NT2/D1 (cell line): ENCODE results near the gene GAST.

Experiments
- YY1 ChIP-seq: IDR thresholded peaks from 2 replicates; pipeline ENCODE4 v1.6.1; 2011; ENCODE audit not compliant: insufficient read length, insufficient read depth
- ZNF274 ChIP-seq: IDR thresholded peaks from 2 replicates; pipeline ENCODE4 v1.6.1; 2011; ENCODE audit warnings: mild to moderate bottlenecking, low read depth, low read length

GRCh38 chr17:41723801-41724475 lies 11.8 kb downstream of the GAST start:
- TF ChIP-seq YY1 = no peak
- no peak for TF ChIP-seq ZNF274
